UCSD-AML1 (cell line): ENCODE measurements around the gene LASP1.
A peak's percentile ranks its signal among the peaks of the same experiment; 100 is the strongest.

Experiments
- DNase-seq: peaks from one replicate; lab custom pipeline; 2025; ENCODE audit not compliant: unreplicated experiment; lab: John Stamatoyannopoulos, UW

The LASP1 gene

GRCh38 chr17:38885728-38886642 lies 16.1 kb downstream of the LASP1 start:
- no peak for DNase-seq

- no peak for DNase-seq
Measured at GRCh38 chr17:38886643-38887010, 16.8 kb downstream of the LASP1 start.

- no peak for DNase-seq
Measured at GRCh38 chr17:38888842-38889241, 19.0 kb downstream of the LASP1 start.

- DNase-seq = no peak
Measured at GRCh38 chr17:38889745-38890409, 20.0 kb downstream of the LASP1 start.

- DNase-seq = no peak
Measured at GRCh38 chr17:38890410-38890746, 20.5 kb downstream of the LASP1 start.

- DNase-seq = no peak
Measured at GRCh38 chr17:38891441-38891840, 21.6 kb downstream of the LASP1 start.

- DNase-seq = no peak
Measured at GRCh38 chr17:38892083-38892482, 22.2 kb downstream of the LASP1 start.

- DNase-seq = no peak
Measured at GRCh38 chr17:38892620-38893019, 22.8 kb downstream of the LASP1 start.

GRCh38 chr17:38893113-38893512 lies 23.3 kb downstream of the LASP1 start:
- no peak for DNase-seq

- peak; percentile 83 for DNase-seq
Measured at GRCh38 chr17:38893607-38894006, 23.7 kb downstream of the LASP1 start.

GRCh38 chr17:38894276-38894675 lies 24.4 kb downstream of the LASP1 start:
- DNase-seq = no peak

- no peak for DNase-seq
Measured at GRCh38 chr17:38896346-38896954, 26.6 kb downstream of the LASP1 start.

GRCh38 chr17:38897176-38897575 lies 27.3 kb downstream of the LASP1 start:
- no peak for DNase-seq

- no peak for DNase-seq
Measured at GRCh38 chr17:38897671-38898290, 27.9 kb downstream of the LASP1 start.

GRCh38 chr17:38898291-38898679 lies 28.4 kb downstream of the LASP1 start:
- no peak for DNase-seq

GRCh38 chr17:38898812-38899348 lies 29.0 kb downstream of the LASP1 start:
- peak; percentile 88 for DNase-seq

- no peak for DNase-seq
Measured at GRCh38 chr17:38899421-38899820, 29.6 kb downstream of the LASP1 start.

- DNase-seq = peak; percentile 77
Measured at GRCh38 chr17:38900978-38901656, 31.3 kb downstream of the LASP1 start.

GRCh38 chr17:38903404-38903803 lies 33.5 kb downstream of the LASP1 start:
- DNase-seq = no peak

- DNase-seq = no peak
Measured at GRCh38 chr17:38904892-38905291, 35.0 kb downstream of the LASP1 start.

GRCh38 chr17:38905375-38905774 lies 35.5 kb downstream of the LASP1 start:
- no peak for DNase-seq
